GM10248 (cell line): ENCODE results near the gene RASA2.
A peak's percentile ranks its signal among the peaks of the same experiment; 100 is the strongest.

ENCODE experiments used
- CTCF ChIA-PET: fragments of 300-600 bp; sonication (Branson Sonifier 250); formaldehyde crosslinking; extraction: SDS; loops from one replicate; lab custom pipeline; 2021; ENCODE audit warnings: antibody characterized with exemption; lab: Yijun Ruan, JAX
- POLR2A ChIA-PET: fragments of 350-650 bp; sonication (Branson Sonifier 250); formaldehyde crosslinking; extraction: SDS; loops from one replicate; lab custom pipeline; 2020; ENCODE audit warnings: antibody characterized with exemption; lab: Yijun Ruan, JAX
- DNase-seq: peaks from one replicate; pipeline ENCODE4 v3.0.0; 2012; ENCODE audit errors: extremely low spot score
- CTCF ChIP-seq: IDR thresholded peaks from 2 replicates; pipeline ENCODE4 v1.5.1; 2012; ENCODE audit warnings: mild to moderate bottlenecking, low read depth; ENCODE audit errors: extremely low read depth, missing control alignments, control extremely low read depth

Gene RASA2

DNA sequence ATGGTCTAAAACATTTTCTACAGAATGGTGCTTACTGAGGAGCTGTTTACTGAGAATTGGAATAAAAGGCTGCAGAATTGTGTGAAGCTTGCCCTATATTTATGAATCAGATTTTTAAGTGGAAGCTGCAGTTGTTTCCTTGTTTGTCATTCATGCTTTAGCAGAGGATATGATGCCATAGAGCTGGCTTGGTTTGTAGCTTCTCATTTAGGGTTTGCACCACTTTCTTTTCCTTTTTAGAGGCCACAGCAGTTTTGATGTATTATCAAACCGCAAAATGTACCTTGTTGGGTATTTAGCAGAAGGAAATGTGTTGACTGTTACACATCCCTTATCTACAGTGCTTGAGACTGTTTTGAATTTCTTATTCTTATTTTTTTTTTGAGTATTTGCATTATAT, 66.2 kb downstream of the RASA2 start:
- no peak for TF ChIP-seq CTCF

DNA sequence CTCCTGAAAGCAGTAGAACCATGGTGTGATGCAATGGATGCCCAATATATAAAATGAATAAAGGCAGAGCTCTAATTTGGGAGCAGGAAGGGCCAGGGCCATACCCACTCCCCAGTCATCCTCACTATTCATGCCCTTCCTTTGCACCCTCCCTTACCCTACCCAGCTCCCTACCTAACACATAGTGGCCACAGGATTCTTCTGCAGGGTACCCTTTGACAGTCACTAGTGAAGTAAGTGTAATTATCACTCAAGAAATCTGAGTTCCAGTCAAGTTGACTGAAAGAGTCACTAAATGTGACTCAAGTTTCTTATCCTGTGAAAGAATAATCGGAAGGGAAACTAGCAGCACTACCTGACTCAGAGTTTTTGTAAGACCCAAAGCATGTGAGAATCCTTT, 69.2 kb downstream of the RASA2 start:
- POLR2A ChIA-PET: no interaction called here

More for the DNA sequence above, 66.2 kb downstream of the RASA2 start:
- CTCF ChIA-PET: interaction anchor here (1.1 to 2.7 kb wide), 4 partner anchors 8 to 94 kb away, joined by 3 to 14 read pairs (median 4); no protein-coding TSS in a partner anchor
- no peak for DNase-seq
- POLR2A ChIA-PET: no interaction called here

GRCh38 chr3:141557961-141558706, 71.3 kb downstream of the RASA2 start:
- DNase-seq: no peak
- POLR2A ChIA-PET: no interaction called here
- CTCF ChIA-PET: interaction anchor here (0.7 to 9.9 kb wide), 9 partner anchors 9 to 256 kb away, joined by 3 to 205 read pairs (median 4); no protein-coding TSS in a partner anchor
- TF ChIP-seq CTCF: no peak

More for the DNA sequence above, 69.2 kb downstream of the RASA2 start:
- CTCF ChIA-PET: interaction anchor here (0.9 to 3.4 kb wide), 5 partner anchors 9 to 101 kb away, joined by 3 to 21 read pairs (median 6); no protein-coding TSS in a partner anchor
- DNase-seq: no peak
- no peak for TF ChIP-seq CTCF

DNA sequence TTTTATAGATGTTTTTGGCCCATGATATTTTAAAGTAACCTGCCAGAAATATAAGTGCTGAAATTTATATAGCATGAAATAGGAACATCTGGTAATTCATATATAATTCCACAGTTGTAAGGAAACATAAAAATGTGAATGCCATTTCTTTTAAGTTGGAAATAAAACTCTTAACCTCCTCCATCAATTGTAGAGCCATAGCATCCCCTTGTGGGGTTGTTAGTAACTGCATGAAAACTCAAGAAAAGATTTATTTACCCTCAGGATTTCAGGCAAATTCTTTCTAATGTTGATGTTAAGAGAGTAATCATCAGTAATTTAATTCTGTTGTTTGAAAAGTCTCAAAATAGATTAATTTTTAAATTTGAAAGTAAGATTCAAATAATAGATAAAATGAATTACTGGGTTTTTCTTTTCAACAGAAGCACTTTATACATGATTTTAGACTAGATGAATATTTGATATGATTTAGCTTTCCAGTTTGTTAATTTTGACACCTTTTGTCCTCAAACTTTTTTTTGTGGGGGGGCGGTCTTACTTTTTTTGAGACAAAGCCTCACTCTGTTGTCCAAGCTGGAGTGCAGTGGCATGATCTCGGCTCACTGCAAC, 74.7 kb downstream of the RASA2 start:
- peak; percentile 27 for DNase-seq
- TF ChIP-seq CTCF: peak; percentile 86
- ChIA-PET CTCF (interaction anchor here (0.7 to 9.9 kb wide), 39 partner anchors 10 to 332 kb away, joined by 3 to 205 read pairs (median 4); partner anchors contain the start of gene PXYLP1), POLR2A (no interaction called here)

DNA sequence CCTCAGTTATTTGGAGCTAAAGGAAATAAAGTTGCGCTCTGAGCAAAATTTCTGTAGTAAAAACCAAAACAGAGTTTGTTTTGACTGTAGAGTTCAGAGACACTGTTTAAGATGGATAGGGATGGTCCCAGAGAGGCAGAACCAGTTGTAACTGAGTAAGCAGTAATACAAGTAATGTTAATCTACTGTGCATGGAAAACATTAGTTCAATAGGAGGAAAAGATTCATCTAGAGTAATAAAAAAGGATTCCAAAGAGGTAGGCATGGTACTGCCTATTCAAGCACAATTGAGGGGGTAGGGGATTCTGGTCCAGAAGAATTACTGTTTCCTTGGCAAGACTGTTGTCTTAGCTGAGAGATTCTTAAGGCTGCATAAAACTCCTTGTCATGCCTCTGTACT, 77.4 kb downstream of the RASA2 start:
- POLR2A ChIA-PET: no interaction called here

More for the DNA sequence above, 77.4 kb downstream of the RASA2 start:
- CTCF ChIA-PET: interaction anchor here (0.9 to 9.9 kb wide), 3 partner anchors 12 to 252 kb away, joined by 3 to 205 read pairs (median 3); no protein-coding TSS in a partner anchor
- DNase-seq: no peak
- TF ChIP-seq CTCF: no peak
